ENCODE results near the gene PICALM. TPM values are rescaled to one million over a fixed set of nuclear protein-coding genes. Genes with fewer than 3 reads are reported as not detected.

PICALM gene
- total and polyA plus RNA-seq, 10 of the 15 experiments (the other 5 are each of a cell fraction or from before 2014, with no cell fraction given), result 4.3 to 150 (median 41.8) TPM

DNA sequence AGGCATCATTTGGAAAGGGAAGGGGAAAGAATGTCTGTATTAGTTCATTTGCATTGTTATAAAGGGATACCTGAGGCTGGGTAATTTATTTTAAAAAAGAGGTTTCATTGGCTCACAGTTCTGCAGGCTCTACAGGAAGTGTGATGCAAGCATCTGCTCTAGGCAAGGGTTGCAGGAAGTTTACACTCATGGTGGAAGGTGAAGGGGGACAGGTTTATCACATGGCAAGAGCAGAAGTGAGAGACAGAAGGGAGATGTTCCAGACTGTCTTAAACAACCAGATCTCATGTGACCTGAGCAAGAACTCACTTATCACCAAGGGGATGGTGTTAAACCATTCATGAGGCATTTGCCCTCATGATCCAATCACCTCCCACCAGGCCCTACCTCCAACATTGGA lies 123.1 kb downstream of the PICALM start:
- no peak overlapping the region for H3K4me3 ChIP-seq
- ATAC-seq (no peak), DNase-seq (ENCODE audit: low read depth, low spot score) (no peak), FAIRE-seq (no peak)
- no peaks in the 10 kb centered on the region for H3K79me2 ChIP-seq (ENCODE audit: control insufficient read depth, insufficient read depth, low read length)
- ChIA-PET RAD21 (ENCODE audit: unreplicated experiment) (no interaction called here), POLR2A (no interaction called here), SMC1A (ENCODE audit: uncharacterized antibody, unreplicated experiment) (interaction anchor here (0.6 to 1.5 kb wide), 5 partner anchors 16 to 347 kb away, joined by 3 to 6 read pairs (median 3); no protein-coding TSS in a partner anchor), CTCF (interaction anchor here (0.8 to 1.5 kb wide), 2 partner anchors 247 to 259 kb away, joined by 3 to 4 read pairs; no protein-coding TSS in a partner anchor)
- peaks cover 7% of the 10 kb centered on the region; the same call in 2 of the 3 replicates for H3K9me3 ChIP-seq (replicated peaks; ENCODE audit: control insufficient read depth, insufficient read depth, low read length)
- H3K4me2 ChIP-seq (ENCODE audit: control insufficient read depth, insufficient read depth), result no peak overlapping the region
- H3K9ac ChIP-seq (ENCODE audit: control insufficient read depth, insufficient read depth, low read length), result no peak overlapping the region
- H3K4me1 ChIP-seq (ENCODE audit: control insufficient read depth, insufficient read depth, low read length), result peaks cover 13% of the 10 kb centered on the region
- no peaks in the 10 kb centered on the region; a peak in 1 of 4 replicates for H3K36me3 ChIP-seq (ENCODE audit: control insufficient read depth in 2 of 2, insufficient read depth in 2 of 2, low read length in 1 of 2)
- in situ Hi-C loops (cut with MboI) (no loop called here), intact Hi-C loops (cut with micrococcal nuclease; ENCODE audit: unreplicated experiment) (loop anchor here (5.0 to 10.0 kb wide), 2 partner anchors 272 to 351 kb away; no protein-coding TSS in a partner anchor)
- no peak for TF ChIP-seq EZH2 (IDR thresholded peaks at IDR 0.05; ENCODE audit: borderline replicate concordance, control insufficient read depth, low read depth, low read length)
- TF ChIP-seq IKZF1 (conservative IDR thresholded peaks at IDR 0.05), result no peak
- TF ChIP-seq, protein P1, sequence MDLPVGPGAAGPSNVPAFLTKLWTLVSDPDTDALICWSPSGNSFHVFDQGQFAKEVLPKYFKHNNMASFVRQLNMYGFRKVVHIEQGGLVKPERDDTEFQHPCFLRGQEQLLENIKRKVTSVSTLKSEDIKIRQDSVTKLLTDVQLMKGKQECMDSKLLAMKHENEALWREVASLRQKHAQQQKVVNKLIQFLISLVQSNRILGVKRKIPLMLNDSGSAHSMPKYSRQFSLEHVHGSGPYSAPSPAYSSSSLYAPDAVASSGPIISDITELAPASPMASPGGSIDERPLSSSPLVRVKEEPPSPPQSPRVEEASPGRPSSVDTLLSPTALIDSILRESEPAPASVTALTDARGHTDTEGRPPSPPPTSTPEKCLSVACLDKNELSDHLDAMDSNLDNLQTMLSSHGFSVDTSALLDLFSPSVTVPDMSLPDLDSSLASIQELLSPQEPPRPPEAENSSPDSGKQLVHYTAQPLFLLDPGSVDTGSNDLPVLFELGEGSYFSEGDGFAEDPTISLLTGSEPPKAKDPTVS (IDR thresholded peaks at IDR 0.05; ENCODE audit: low read depth, low read length), result no peak
- TF ChIP-seq LARP7 (IDR thresholded peaks at IDR 0.05), result no peak
- TF ChIP-seq SIX5 (IDR thresholded peaks at IDR 0.05; ENCODE audit: low read depth, low read length, severe bottlenecking), result no peak
- no peak for TF ChIP-seq CHD2 (IDR thresholded peaks at IDR 0.05; ENCODE audit: borderline replicate concordance, low read depth, low read length)
- TF ChIP-seq, protein P2, sequence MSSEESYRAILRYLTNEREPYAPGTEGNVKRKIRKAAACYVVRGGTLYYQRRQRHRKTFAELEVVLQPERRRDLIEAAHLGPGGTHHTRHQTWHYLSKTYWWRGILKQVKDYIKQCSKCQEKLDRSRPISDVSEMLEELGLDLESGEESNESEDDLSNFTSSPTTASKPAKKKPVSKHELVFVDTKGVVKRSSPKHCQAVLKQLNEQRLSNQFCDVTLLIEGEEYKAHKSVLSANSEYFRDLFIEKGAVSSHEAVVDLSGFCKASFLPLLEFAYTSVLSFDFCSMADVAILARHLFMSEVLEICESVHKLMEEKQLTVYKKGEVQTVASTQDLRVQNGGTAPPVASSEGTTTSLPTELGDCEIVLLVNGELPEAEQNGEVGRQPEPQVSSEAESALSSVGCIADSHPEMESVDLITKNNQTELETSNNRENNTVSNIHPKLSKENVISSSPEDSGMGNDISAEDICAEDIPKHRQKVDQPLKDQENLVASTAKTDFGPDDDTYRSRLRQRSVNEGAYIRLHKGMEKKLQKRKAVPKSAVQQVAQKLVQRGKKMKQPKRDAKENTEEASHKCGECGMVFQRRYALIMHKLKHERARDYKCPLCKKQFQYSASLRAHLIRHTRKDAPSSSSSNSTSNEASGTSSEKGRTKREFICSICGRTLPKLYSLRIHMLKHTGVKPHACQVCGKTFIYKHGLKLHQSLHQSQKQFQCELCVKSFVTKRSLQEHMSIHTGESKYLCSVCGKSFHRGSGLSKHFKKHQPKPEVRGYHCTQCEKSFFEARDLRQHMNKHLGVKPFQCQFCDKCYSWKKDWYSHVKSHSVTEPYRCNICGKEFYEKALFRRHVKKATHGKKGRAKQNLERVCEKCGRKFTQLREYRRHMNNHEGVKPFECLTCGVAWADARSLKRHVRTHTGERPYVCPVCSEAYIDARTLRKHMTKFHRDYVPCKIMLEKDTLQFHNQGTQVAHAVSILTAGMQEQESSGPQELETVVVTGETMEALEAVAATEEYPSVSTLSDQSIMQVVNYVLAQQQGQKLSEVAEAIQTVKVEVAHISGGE (CRISPR knock-in tag; IDR thresholded peaks at IDR 0.05), result no peak
- no peak overlapping the region for H3K27ac ChIP-seq (ENCODE audit: control insufficient read depth, insufficient read depth)
- no peaks in the 10 kb centered on the region for H3K27me3 ChIP-seq (replicated peaks in 1 of 2; ENCODE audit: control insufficient read depth in 2 of 2, insufficient read depth in 2 of 2, low read length in 1 of 2)
- no TSS peak for BruUV-seq (replicated peaks)
- no peak overlapping the region for H2AFZ ChIP-seq (ENCODE audit: control insufficient read depth, low read depth, low read length)
- no peaks in the 10 kb centered on the region for H4K20me1 ChIP-seq (ENCODE audit: control insufficient read depth, insufficient read depth)

All from GM12878 (cell line).